ENCODE data around the gene SEMA5A. TPM values are rescaled to one million over a fixed set of nuclear protein-coding genes. Genes with fewer than 3 reads are reported as not detected.

The SEMA5A gene
- total RNA-seq, 4 donors from 2014 or later = 0.46 to 3.2 (median 1.7) TPM

GRCh38 chr5:9244417-9244816 is 301.5 kb downstream of the SEMA5A start:
- intact Hi-C loops (cut with DNase I; ENCODE audit: low total_unique reads) (no loop called here), in situ Hi-C loops (cut with MboI; ENCODE audit: low sequenced_read_pairs in 4 of 4) (no loop called here)
- no peaks in the 10 kb centered on the region for H3K9me3 ChIP-seq
- no peak overlapping the region for H3K27ac ChIP-seq
- H3K4me3 ChIP-seq = no peak overlapping the region
- ATAC-seq (no peak), DNase-seq (no peak)
- H3K27me3 ChIP-seq = no peaks in the 10 kb centered on the region
- H3K4me1 ChIP-seq = no peaks in the 10 kb centered on the region
- no peaks in the 10 kb centered on the region for H3K36me3 ChIP-seq
- TF ChIP-seq CTCF (IDR thresholded peaks at IDR 0.05 in 4 of 5, conservative IDR thresholded peaks at IDR 0.05 in 1 of 5) (no peak), POLR2A (IDR thresholded peaks at IDR 0.05) (no peak)

GRCh38 chr5:9241479-9242305 is 304.2 kb downstream of the SEMA5A start:
- H3K36me3 ChIP-seq = no peaks in the 10 kb centered on the region
- intact Hi-C loops (cut with DNase I; ENCODE audit: low total_unique reads) = no loop called here
- H3K27me3 ChIP-seq = no peaks in the 10 kb centered on the region
- no peaks in the 10 kb centered on the region for H3K4me1 ChIP-seq
- DNase-seq = no peak
- TF ChIP-seq CTCF (IDR thresholded peaks at IDR 0.05 in 4 of 5, conservative IDR thresholded peaks at IDR 0.05 in 1 of 5) = no peak
- TF ChIP-seq POLR2A (IDR thresholded peaks at IDR 0.05) = no peak
- no peak overlapping the region for H3K27ac ChIP-seq
- in situ Hi-C loops (cut with MboI; ENCODE audit: low sequenced_read_pairs in 4 of 4) = no loop called here
- no peaks in the 10 kb centered on the region for H3K9me3 ChIP-seq
- no peak overlapping the region for H3K4me3 ChIP-seq
- ATAC-seq = no peak

GRCh38 chr5:9240431-9240830 is 305.4 kb downstream of the SEMA5A start:
- ATAC-seq (no peak), DNase-seq (no peak)
- Histone ChIP-seq H3K27me3 (no peaks in the 10 kb centered on the region), H3K4me1 (no peaks in the 10 kb centered on the region), H3K27ac (no peak overlapping the region), H3K36me3 (no peaks in the 10 kb centered on the region), H3K9me3 (no peaks in the 10 kb centered on the region), H3K4me3 (no peak overlapping the region)
- in situ Hi-C loops (cut with MboI; ENCODE audit: low sequenced_read_pairs in 4 of 4) = no loop called here
- no peak for TF ChIP-seq CTCF (IDR thresholded peaks at IDR 0.05 in 4 of 5, conservative IDR thresholded peaks at IDR 0.05 in 1 of 5)
- TF ChIP-seq POLR2A (IDR thresholded peaks at IDR 0.05) = no peak
- intact Hi-C loops (cut with DNase I; ENCODE audit: low total_unique reads) = no loop called here

- H3K27ac ChIP-seq = no peak overlapping the region
- no peak overlapping the region for H3K4me3 ChIP-seq
- in situ Hi-C loops (cut with MboI; ENCODE audit: low sequenced_read_pairs in 4 of 4) (no loop called here), intact Hi-C loops (cut with DNase I; ENCODE audit: low total_unique reads) (no loop called here)
- ATAC-seq (no peak), DNase-seq (no peak)
- no peaks in the 10 kb centered on the region for H3K4me1 ChIP-seq
- TF ChIP-seq POLR2A (IDR thresholded peaks at IDR 0.05) (no peak), CTCF (IDR thresholded peaks at IDR 0.05 in 4 of 5, conservative IDR thresholded peaks at IDR 0.05 in 1 of 5) (no peak)
- no peaks in the 10 kb centered on the region for H3K36me3 ChIP-seq
- H3K9me3 ChIP-seq = no peaks in the 10 kb centered on the region
- H3K27me3 ChIP-seq = no peaks in the 10 kb centered on the region
These were observed 306.2 kb downstream of the SEMA5A start for GRCh38 chr5:9239626-9240025.

Data from gastrocnemius medialis (tissue), 4 donors.